Nephron (organoid): Measurements from ENCODE around the gene THAP4.

Source experiments
- H3K27ac Mint-ChIP-seq, 3 experiments: 2 replicates each; pipeline ENCODE4 v1.8.0; 2020; ENCODE audit warnings: mixed read lengths in 3 of 3, mild to moderate bottlenecking in 2 of 3, moderate library complexity in 1 of 3
- H3K27me3 Mint-ChIP-seq: 2 replicates; pipeline ENCODE4 v1.8.0; 2021; ENCODE audit warnings: low read depth, mild to moderate bottlenecking, moderate library complexity, mixed read lengths
- H3K36me3 Mint-ChIP-seq: 2 replicates; pipeline ENCODE4 v1.8.0; 2020; ENCODE audit warnings: low read depth, mixed read lengths
- H3K4me1 Mint-ChIP-seq: 2 replicates; pipeline ENCODE4 v1.8.0; 2020; ENCODE audit warnings: mixed read lengths
- H3K4me3 Mint-ChIP-seq, 3 experiments: 2 replicates each; pipeline ENCODE4 v1.8.0; 2020; ENCODE audit warnings: mild to moderate bottlenecking in 3 of 3, mixed read lengths in 3 of 3, moderate library complexity in 2 of 3
- H3K9me3 Mint-ChIP-seq: 2 replicates; pipeline ENCODE4 v1.8.0; 2020; ENCODE audit warnings: mixed read lengths
- TF ChIP-seq, protein P1 (sequence below), 3 experiments: fragments of 200-600 bp; sonication (generic); IDR thresholded peaks; one replicate each; pipeline ENCODE4 v1.5.0; 2021; ENCODE audit warnings: antibody characterized with exemption in 3 of 3; ENCODE audit not compliant: unreplicated experiment in 3 of 3

THAP4 gene

DNA sequence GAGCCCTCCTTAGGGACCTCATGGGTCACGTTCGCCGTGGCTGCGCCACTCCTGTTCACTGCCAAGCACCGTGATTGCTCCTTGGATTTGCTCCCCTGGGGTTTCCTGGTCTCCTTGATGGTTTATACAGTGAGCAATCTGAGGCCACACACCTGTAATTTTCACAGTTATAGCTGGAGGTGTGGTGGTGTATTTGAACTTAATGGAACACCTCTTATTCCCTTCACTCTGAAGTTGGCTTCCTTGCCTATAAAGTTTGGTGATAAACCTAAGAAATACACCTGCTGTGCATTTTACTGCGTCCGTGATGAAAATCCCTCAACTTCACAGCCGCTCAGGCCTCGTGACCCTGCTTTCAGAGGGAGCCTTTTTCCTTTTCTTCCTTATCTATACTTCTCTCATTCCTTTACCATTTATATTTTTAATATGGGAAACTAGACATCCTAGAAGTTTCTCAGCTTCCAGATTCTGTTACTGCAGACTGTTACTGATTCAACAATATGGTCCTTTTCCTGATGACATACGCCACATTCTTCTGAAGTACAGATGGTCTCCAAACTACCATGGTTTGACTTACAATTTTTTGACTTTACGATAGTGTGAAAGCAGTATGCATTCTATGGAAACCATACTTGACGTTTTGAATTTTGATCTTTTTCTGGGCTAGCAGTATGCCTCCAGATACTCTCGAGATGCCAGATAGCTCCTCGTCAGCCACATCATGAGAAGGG lies 9.1 kb upstream of the THAP4 start:
- peaks cover 16% of the 10 kb centered on the region for H3K4me1 Mint-ChIP-seq
- TF ChIP-seq, protein P1, sequence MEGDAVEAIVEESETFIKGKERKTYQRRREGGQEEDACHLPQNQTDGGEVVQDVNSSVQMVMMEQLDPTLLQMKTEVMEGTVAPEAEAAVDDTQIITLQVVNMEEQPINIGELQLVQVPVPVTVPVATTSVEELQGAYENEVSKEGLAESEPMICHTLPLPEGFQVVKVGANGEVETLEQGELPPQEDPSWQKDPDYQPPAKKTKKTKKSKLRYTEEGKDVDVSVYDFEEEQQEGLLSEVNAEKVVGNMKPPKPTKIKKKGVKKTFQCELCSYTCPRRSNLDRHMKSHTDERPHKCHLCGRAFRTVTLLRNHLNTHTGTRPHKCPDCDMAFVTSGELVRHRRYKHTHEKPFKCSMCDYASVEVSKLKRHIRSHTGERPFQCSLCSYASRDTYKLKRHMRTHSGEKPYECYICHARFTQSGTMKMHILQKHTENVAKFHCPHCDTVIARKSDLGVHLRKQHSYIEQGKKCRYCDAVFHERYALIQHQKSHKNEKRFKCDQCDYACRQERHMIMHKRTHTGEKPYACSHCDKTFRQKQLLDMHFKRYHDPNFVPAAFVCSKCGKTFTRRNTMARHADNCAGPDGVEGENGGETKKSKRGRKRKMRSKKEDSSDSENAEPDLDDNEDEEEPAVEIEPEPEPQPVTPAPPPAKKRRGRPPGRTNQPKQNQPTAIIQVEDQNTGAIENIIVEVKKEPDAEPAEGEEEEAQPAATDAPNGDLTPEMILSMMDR (IDR thresholded peaks at IDR 0.05; ENCODE audit: unreplicated experiment in 3 of 3): no peak
- no peaks in the 10 kb centered on the region for H3K27me3 Mint-ChIP-seq
- peak overlapping the region in 1 of 3 experiments; percentile 74 for H3K27ac Mint-ChIP-seq
- H3K9me3 Mint-ChIP-seq: no peaks in the 10 kb centered on the region
- H3K4me3 Mint-ChIP-seq: no peak overlapping the region
- H3K36me3 Mint-ChIP-seq: peaks cover 4% of the 10 kb centered on the region

DNA sequence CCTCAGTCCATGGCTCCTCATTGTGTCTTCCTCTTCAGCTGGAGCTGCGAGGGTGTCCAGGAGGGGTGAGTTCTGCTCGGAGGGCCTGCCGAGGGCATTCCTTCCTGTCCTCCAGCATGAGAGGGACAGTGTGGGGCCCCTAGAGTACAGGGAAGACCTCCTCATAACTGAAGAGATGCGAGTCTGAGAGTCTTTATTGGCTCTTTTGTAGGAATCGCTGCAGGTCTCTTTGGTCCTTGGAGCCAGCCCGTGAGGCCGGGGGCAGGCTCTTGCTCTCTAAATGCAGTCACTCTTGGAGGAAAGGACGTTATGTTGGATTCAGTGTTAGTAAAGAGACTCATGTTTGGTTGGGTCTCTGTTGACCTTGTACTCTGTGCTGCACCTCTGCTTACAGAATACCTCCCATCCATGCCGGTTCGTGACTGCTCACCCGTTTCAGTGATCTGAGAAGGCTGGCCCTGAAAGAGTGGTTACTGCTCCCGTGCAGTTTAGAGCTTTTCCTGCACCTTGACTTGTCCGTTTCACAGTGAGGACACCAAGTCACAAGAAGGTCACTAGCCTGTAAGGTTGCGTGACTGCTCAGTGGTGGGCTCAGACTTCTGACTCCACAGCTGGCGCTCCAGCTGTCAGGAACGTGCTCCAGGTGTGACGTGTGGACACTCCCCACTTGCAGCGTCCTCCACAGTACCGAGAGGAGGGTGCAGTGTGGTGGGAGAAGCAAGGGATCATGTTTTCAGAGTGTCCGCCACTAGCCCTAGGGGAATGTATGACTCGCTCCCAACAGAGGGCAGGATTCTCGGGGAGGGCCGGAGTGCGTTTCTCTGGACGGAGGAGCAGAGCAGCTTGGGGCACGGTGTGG lies 8.3 kb upstream of the THAP4 start:
- peak overlapping the region in 1 of 3 experiments; percentile 74 for H3K27ac Mint-ChIP-seq
- H3K4me1 Mint-ChIP-seq: peaks cover 24% of the 10 kb centered on the region
- H3K36me3 Mint-ChIP-seq: peaks cover 2% of the 10 kb centered on the region
- H3K4me3 Mint-ChIP-seq: no peak overlapping the region
- no peaks in the 10 kb centered on the region for H3K27me3 Mint-ChIP-seq
- TF ChIP-seq, protein P1 (IDR thresholded peaks at IDR 0.05; ENCODE audit: unreplicated experiment in 3 of 3): no peak
- no peaks in the 10 kb centered on the region for H3K9me3 Mint-ChIP-seq

DNA sequence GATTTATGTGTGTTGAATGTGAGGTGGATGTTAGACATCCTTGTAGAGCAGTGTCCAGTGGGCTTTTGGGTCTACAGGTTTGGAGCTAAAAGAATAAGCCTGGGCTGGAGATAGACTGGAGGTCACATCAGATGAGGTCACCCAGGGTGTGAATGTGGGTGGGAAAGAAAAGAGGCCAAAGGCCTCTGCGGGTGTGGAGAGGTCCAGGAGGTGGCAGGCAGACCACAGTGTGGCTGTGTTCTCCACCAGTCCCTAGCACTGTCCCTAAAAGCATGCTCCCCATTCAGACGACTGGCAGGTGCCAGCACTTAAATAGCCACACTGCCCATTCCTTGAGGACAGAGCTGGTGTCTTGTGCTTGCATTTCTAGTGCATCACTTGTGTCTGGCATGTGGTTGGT lies 4.7 kb upstream of the THAP4 start:
- Mint-ChIP-seq H3K9me3 (no peaks in the 10 kb centered on the region), H3K27ac (peak overlapping the region; percentile 19 to 74 (median 21)), H3K36me3 (peaks cover 13% of the 10 kb centered on the region), H3K4me3 (peak overlapping the region in 2 of 3 experiments; percentile 36 to 49), H3K4me1 (peaks cover 44% of the 10 kb centered on the region), H3K27me3 (no peaks in the 10 kb centered on the region)
- TF ChIP-seq, protein P1 (IDR thresholded peaks at IDR 0.05; ENCODE audit: unreplicated experiment in 3 of 3): no peak

DNA sequence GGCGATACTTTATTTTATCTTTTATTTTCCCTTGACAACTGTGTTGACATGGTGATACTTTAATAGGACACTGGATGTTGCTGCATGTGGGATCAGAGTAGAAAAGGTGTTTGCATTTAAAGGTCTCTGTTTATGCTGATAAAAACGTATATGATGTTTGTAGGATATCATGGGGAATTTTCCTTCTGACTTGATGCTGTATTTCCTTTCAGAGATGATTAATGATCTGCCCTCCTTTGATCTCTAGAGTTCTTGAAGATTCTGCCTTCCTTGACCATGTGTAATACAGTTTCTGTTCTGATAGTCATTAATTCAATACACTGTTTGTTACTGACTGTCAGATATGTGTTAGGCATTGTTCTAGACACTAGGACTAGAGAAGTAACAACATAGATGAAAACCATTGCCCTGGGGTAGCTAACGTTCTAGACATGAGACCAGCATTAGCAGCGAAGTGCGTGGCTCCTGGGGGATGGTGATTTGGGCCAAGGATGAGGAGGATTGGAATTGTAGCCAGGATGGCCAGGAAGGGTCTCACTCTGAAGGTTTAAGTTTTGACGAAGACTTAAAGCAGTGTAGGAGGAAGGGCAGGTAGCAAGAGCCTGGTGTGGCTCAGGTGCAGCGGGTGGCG lies 3.3 kb upstream of the THAP4 start:
- TF ChIP-seq, protein P1 (IDR thresholded peaks at IDR 0.05; ENCODE audit: unreplicated experiment in 3 of 3): no peak
- Mint-ChIP-seq H3K27ac (peak overlapping the region in 2 of 3 experiments; percentile 1 to 6), H3K4me3 (peak overlapping the region; percentile 60 to 79 (median 68)), H3K36me3 (peaks cover 13% of the 10 kb centered on the region), H3K4me1 (peaks cover 50% of the 10 kb centered on the region), H3K27me3 (no peaks in the 10 kb centered on the region), H3K9me3 (no peaks in the 10 kb centered on the region)

DNA sequence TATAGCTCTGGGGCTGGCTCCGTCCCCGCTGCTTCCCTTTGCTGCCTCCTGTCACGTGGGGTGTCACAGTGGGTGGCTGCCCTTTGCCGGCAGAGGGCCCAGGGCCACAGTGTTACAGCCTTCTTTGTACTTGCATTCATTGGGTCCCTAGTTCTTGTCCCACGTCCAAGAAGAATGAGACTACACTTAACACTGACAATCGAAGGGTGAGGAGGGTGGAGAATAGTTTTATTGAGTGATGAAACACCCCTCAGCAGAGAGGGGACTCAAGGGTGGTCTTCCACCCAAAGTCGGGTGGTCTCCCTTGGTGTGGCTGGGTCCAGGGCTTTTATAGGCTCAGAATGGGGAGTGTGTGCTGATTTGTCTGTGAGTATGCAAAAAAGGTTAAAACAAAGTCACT lies 2.4 kb upstream of the THAP4 start:
- H3K9me3 Mint-ChIP-seq: no peaks in the 10 kb centered on the region
- H3K4me1 Mint-ChIP-seq: peaks cover 58% of the 10 kb centered on the region
- H3K27me3 Mint-ChIP-seq: no peaks in the 10 kb centered on the region
- peak overlapping the region; percentile 68 to 88 (median 79) for H3K4me3 Mint-ChIP-seq
- TF ChIP-seq, protein P1 (IDR thresholded peaks at IDR 0.05; ENCODE audit: unreplicated experiment in 3 of 3): no peak
- no peak overlapping the region for H3K27ac Mint-ChIP-seq
- peaks cover 13% of the 10 kb centered on the region for H3K36me3 Mint-ChIP-seq
